ENCODE results near the gene IQCE. TPM values are rescaled to one million over a fixed set of nuclear protein-coding genes. Genes with fewer than 3 reads are reported as not detected.
A peak's percentile ranks its signal among the peaks of the same experiment; 100 is the strongest.
"Not testable (repeated sequence)": the region's sequence is repeated elsewhere in the genome, so short reads cannot be mapped to it uniquely, and the experiment has no call there.

Gene IQCE
- total RNA-seq, 1 donor from 2014 or later, result 11.1 TPM

- not testable (repeated sequence) for DNase-seq (ENCODE audit: low spot score); H3K9me3 Mint-ChIP-seq; H3K36me3 Mint-ChIP-seq (ENCODE audit: low read depth); H3K27me3 Mint-ChIP-seq (ENCODE audit: insufficient read depth)
- peaks cover 30% of the 10 kb centered on the region for H3K4me1 Mint-ChIP-seq (ENCODE audit: low read depth)
- H3K27ac Mint-ChIP-seq, result peak overlapping the region; percentile 97
- H3K4me3 Mint-ChIP-seq, result peak overlapping the region; percentile 74
- intact Hi-C loops (cut with micrococcal nuclease), result loop anchor here (1.0 to 2.0 kb wide), 4 partner anchors 9 to 100 kb away; partner anchors contain the start of genes BRAT1 and TTYH3
These were observed 27.6 kb upstream of the IQCE start for GRCh38 chr7:2530994-2531795.

- H3K27me3 Mint-ChIP-seq (ENCODE audit: insufficient read depth); H3K36me3 Mint-ChIP-seq (ENCODE audit: low read depth); H3K4me3 Mint-ChIP-seq; DNase-seq (ENCODE audit: low spot score); H3K27ac Mint-ChIP-seq; H3K9me3 Mint-ChIP-seq: not testable (repeated sequence)
- intact Hi-C loops (cut with micrococcal nuclease), result loop anchor here (2.0 kb wide), 1 partner anchor 23 kb away; no protein-coding TSS in a partner anchor
- peaks cover 30% of the 10 kb centered on the region for H3K4me1 Mint-ChIP-seq (ENCODE audit: low read depth)
These were observed 27.0 kb upstream of the IQCE start for GRCh38 chr7:2531796-2532110.

GRCh38 chr7:2532199-2532772 lies 26.5 kb upstream of the IQCE start:
- H3K27ac Mint-ChIP-seq, result peak overlapping the region; percentile 40
- H3K4me3 Mint-ChIP-seq; DNase-seq (ENCODE audit: low spot score); H3K9me3 Mint-ChIP-seq; H3K27me3 Mint-ChIP-seq (ENCODE audit: insufficient read depth); H3K36me3 Mint-ChIP-seq (ENCODE audit: low read depth); intact Hi-C loops (cut with micrococcal nuclease): not testable (repeated sequence)
- H3K4me1 Mint-ChIP-seq (ENCODE audit: low read depth), result peaks cover 28% of the 10 kb centered on the region

GRCh38 chr7:2532816-2533215 lies 26.0 kb upstream of the IQCE start:
- H3K9me3 Mint-ChIP-seq; H3K27ac Mint-ChIP-seq; intact Hi-C loops (cut with micrococcal nuclease); H3K36me3 Mint-ChIP-seq (ENCODE audit: low read depth); DNase-seq (ENCODE audit: low spot score); H3K4me3 Mint-ChIP-seq; H3K27me3 Mint-ChIP-seq (ENCODE audit: insufficient read depth): not testable (repeated sequence)
- peaks cover 23% of the 10 kb centered on the region for H3K4me1 Mint-ChIP-seq (ENCODE audit: low read depth)

GRCh38 chr7:2533566-2533965 lies 25.2 kb upstream of the IQCE start:
- intact Hi-C loops (cut with micrococcal nuclease); H3K4me3 Mint-ChIP-seq; H3K27ac Mint-ChIP-seq; DNase-seq (ENCODE audit: low spot score); H3K36me3 Mint-ChIP-seq (ENCODE audit: low read depth); H3K27me3 Mint-ChIP-seq (ENCODE audit: insufficient read depth); H3K9me3 Mint-ChIP-seq: not testable (repeated sequence)
- peaks cover 15% of the 10 kb centered on the region for H3K4me1 Mint-ChIP-seq (ENCODE audit: low read depth)

GRCh38 chr7:2534214-2534613 lies 24.6 kb upstream of the IQCE start:
- H3K9me3 Mint-ChIP-seq; H3K27ac Mint-ChIP-seq; DNase-seq (ENCODE audit: low spot score); H3K27me3 Mint-ChIP-seq (ENCODE audit: insufficient read depth); H3K4me3 Mint-ChIP-seq; H3K36me3 Mint-ChIP-seq (ENCODE audit: low read depth); intact Hi-C loops (cut with micrococcal nuclease): not testable (repeated sequence)
- H3K4me1 Mint-ChIP-seq (ENCODE audit: low read depth), result peaks cover 12% of the 10 kb centered on the region

GRCh38 chr7:2535872-2536627 lies 22.7 kb upstream of the IQCE start:
- H3K4me3 Mint-ChIP-seq; H3K27me3 Mint-ChIP-seq (ENCODE audit: insufficient read depth); H3K27ac Mint-ChIP-seq; H3K36me3 Mint-ChIP-seq (ENCODE audit: low read depth); H3K9me3 Mint-ChIP-seq; intact Hi-C loops (cut with micrococcal nuclease); DNase-seq (ENCODE audit: low spot score); H3K4me1 Mint-ChIP-seq (ENCODE audit: low read depth): not testable (repeated sequence)

- intact Hi-C loops (cut with micrococcal nuclease), result no loop called here
- H3K36me3 Mint-ChIP-seq (ENCODE audit: low read depth), result peaks cover 3% of the 10 kb centered on the region
- H3K4me3 Mint-ChIP-seq, result no peak overlapping the region
- no peak overlapping the region for H3K27ac Mint-ChIP-seq
- H3K4me1 Mint-ChIP-seq (ENCODE audit: low read depth), result no peaks in the 10 kb centered on the region
- H3K9me3 Mint-ChIP-seq, result no peaks in the 10 kb centered on the region
- no peak for DNase-seq (ENCODE audit: low spot score)
- no peaks in the 10 kb centered on the region for H3K27me3 Mint-ChIP-seq (ENCODE audit: insufficient read depth)
These were observed 20.6 kb upstream of the IQCE start for GRCh38 chr7:2537981-2538851.

- intact Hi-C loops (cut with micrococcal nuclease), result no loop called here
- no peaks in the 10 kb centered on the region for H3K4me1 Mint-ChIP-seq (ENCODE audit: low read depth)
- no peak overlapping the region for H3K4me3 Mint-ChIP-seq
- peaks cover 3% of the 10 kb centered on the region for H3K36me3 Mint-ChIP-seq (ENCODE audit: low read depth)
- DNase-seq (ENCODE audit: low spot score), result no peak
- H3K27me3 Mint-ChIP-seq (ENCODE audit: insufficient read depth), result no peaks in the 10 kb centered on the region
- H3K9me3 Mint-ChIP-seq, result no peaks in the 10 kb centered on the region
- H3K27ac Mint-ChIP-seq, result no peak overlapping the region
These were observed 19.5 kb upstream of the IQCE start for GRCh38 chr7:2539031-2539911.

- peaks cover 3% of the 10 kb centered on the region for H3K36me3 Mint-ChIP-seq (ENCODE audit: low read depth)
- no peak overlapping the region for H3K27ac Mint-ChIP-seq
- H3K4me1 Mint-ChIP-seq (ENCODE audit: low read depth), result no peaks in the 10 kb centered on the region
- no peak for DNase-seq (ENCODE audit: low spot score)
- H3K27me3 Mint-ChIP-seq (ENCODE audit: insufficient read depth), result no peaks in the 10 kb centered on the region
- H3K4me3 Mint-ChIP-seq, result no peak overlapping the region
- intact Hi-C loops (cut with micrococcal nuclease), result no loop called here
- H3K9me3 Mint-ChIP-seq, result no peaks in the 10 kb centered on the region
These were observed 18.6 kb upstream of the IQCE start for GRCh38 chr7:2540133-2540532.

GRCh38 chr7:2540641-2541051 lies 18.1 kb upstream of the IQCE start:
- Mint-ChIP-seq H3K4me3 (no peak overlapping the region), H3K27me3 (ENCODE audit: insufficient read depth) (no peaks in the 10 kb centered on the region), H3K27ac (no peak overlapping the region), H3K4me1 (ENCODE audit: low read depth) (no peaks in the 10 kb centered on the region), H3K9me3 (no peaks in the 10 kb centered on the region), H3K36me3 (ENCODE audit: low read depth) (peaks cover 3% of the 10 kb centered on the region)
- no peak for DNase-seq (ENCODE audit: low spot score)
- intact Hi-C loops (cut with micrococcal nuclease), result no loop called here
